Adrenal gland (tissue), 5 donors: ENCODE measurements around the gene ITGB5.

Experiments used
- POLR2A ChIP-seq, 2 donors: fragments of 450-650 bp; IDR thresholded peaks; one replicate each; pipeline ENCODE4 v1.6.1; 2017; ENCODE audit warnings: antibody characterized with exemption in 2 of 2, mild to moderate bottlenecking in 2 of 2, moderate library complexity in 1 of 2
- TF ChIP-seq, protein P1 (sequence below), 6 experiments: fragments of 450-650 bp in 4 of 6; fragments of 200-600 bp in 2 of 6; sonication (generic) in 1 of 6; IDR thresholded peaks; 1 replicate in 5 of 6; 2 replicates in 1 of 6; pipeline versions ENCODE4 v1.5.1 to v1.8.0; 2016 to 2021; ENCODE audit warnings: antibody characterized with exemption in 6 of 6, mild to moderate bottlenecking in 2 of 6, moderate library complexity in 1 of 6
- donor health status: DM: no; HTN: no; CAD: no.

DNA sequence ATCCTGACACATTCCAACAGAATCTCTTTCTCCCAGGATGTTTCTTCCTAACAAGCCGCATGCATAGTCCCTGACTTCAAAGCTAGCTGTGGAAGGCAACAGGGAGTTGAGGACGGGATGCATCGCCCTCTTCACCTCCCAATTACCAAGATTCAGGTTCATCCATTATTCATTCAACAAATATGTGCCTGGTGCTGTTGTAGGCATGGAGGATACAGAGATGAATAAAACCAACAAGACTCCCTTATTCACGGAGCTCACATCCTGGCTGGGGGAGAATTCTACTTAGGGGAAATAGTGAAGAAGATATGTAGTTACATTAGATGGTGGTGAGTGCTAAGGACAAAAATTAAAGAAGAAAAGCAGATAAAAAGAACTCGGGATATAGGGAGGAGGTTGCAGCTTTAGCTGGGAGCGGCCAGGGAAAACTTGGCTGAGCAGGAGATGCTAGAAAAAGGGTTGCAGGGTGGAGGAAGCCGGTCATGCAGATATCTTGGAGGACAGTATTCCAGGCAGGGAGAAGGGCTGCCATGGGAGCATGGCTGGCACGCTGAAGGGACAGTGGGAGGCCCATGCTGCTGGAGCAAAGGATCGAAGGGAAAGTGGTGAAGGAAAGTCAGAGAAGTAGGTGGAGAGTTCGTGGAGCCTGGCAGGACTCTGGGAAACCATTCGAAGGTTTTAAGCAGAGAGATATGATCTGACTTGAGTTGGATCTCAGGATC is 5.0 kb downstream of the ITGB5 start:
- TF ChIP-seq POLR2A (IDR thresholded peaks at IDR 0.05): no peak
- TF ChIP-seq, protein P1, sequence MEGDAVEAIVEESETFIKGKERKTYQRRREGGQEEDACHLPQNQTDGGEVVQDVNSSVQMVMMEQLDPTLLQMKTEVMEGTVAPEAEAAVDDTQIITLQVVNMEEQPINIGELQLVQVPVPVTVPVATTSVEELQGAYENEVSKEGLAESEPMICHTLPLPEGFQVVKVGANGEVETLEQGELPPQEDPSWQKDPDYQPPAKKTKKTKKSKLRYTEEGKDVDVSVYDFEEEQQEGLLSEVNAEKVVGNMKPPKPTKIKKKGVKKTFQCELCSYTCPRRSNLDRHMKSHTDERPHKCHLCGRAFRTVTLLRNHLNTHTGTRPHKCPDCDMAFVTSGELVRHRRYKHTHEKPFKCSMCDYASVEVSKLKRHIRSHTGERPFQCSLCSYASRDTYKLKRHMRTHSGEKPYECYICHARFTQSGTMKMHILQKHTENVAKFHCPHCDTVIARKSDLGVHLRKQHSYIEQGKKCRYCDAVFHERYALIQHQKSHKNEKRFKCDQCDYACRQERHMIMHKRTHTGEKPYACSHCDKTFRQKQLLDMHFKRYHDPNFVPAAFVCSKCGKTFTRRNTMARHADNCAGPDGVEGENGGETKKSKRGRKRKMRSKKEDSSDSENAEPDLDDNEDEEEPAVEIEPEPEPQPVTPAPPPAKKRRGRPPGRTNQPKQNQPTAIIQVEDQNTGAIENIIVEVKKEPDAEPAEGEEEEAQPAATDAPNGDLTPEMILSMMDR (IDR thresholded peaks at IDR 0.05): no peak
